Testis (tissue), 3 donors: ENCODE data around the gene ADAM33. TPM values are rescaled to one million over a fixed set of nuclear protein-coding genes. Genes with fewer than 3 reads are reported as not detected.

Experiments used
- DNase-seq: peaks from one replicate; pipeline ENCODE4 v3.0.0-alpha.2; 2019
- H3K27ac ChIP-seq, 2 donors: fragments of 200-600 bp; sonication (generic); one replicate each; pipeline ENCODE4 v1.5.1; 2019
- H3K27me3 ChIP-seq: fragments of 200-600 bp; sonication (generic); one replicate; pipeline ENCODE4 v1.5.1; 2019
- H3K36me3 ChIP-seq: fragments of 200-600 bp; sonication (generic); one replicate; pipeline ENCODE4 v1.5.1; 2017; ENCODE audit warnings: low read depth; ENCODE audit errors: missing control alignments
- H3K4me1 ChIP-seq: fragments of 200-600 bp; sonication (generic); one replicate; pipeline ENCODE4 v1.5.1; 2019
- H3K4me3 ChIP-seq, 2 donors: fragments of 200-600 bp; sonication (generic); one replicate each; pipeline ENCODE4 v1.5.1; 2017 to 2019
- H3K9me3 ChIP-seq: fragments of 200-600 bp; sonication (generic); one replicate; pipeline ENCODE4 v1.5.1; 2017
- POLR2A ChIP-seq: fragments of 450-650 bp; IDR thresholded peaks from one replicate; pipeline ENCODE4 v1.6.1; 2017; ENCODE audit warnings: antibody characterized with exemption, mild to moderate bottlenecking, moderate library complexity
- WGBS, 2 donors: methylation state at CpG; one replicate each; pipeline ENCODE4 v1.1.5; 2018; 5-methylcytosine and 5-hydroxymethylcytosine counted together
- intact Hi-C: fragments of 100-400 bp; cut with DNase I; formaldehyde crosslinking; loops from one replicate; pipeline ENCODE4 v1.15.1; 2023; ENCODE audit warnings: low total_unique reads
- polyA plus RNA-seq: library from polyadenylated mRNA; stranded (reverse); fragments of 350-450 nt; fragmentation: Illumina TruSeq; extraction: RNeasy Lipid Tissue Mini Kit (QIAGEN cat#74804); gene quantifications from one replicate; pipeline ENCODE4 v1.2.3, GENCODE V29; 2014; ENCODE audit warnings: low read depth, low replicate concordance; ENCODE audit not compliant: insufficient read depth
- total RNA-seq, 2 donors: library from RNA; depleted of rRNA; stranded (reverse); fragments of >200 nt; gene quantifications; one replicate each; pipeline ENCODE4 v1.2.3, GENCODE V29; 2016
- TF ChIP-seq, protein P1 (sequence below), 3 experiments: fragments of 450-650 bp in 2 of 3; fragments of 200-600 bp in 1 of 3; sonication (generic) in 1 of 3; IDR thresholded peaks; one replicate each; pipeline ENCODE4 v1.5.1; 2016 to 2019; ENCODE audit warnings: antibody characterized with exemption in 3 of 3, mild to moderate bottlenecking in 2 of 3, moderate library complexity in 1 of 3

ADAM33 gene
- total and polyA plus RNA-seq, 3 donors from 2014 or later, result 25.5 to 61.1 (median 35.4) TPM

DNA sequence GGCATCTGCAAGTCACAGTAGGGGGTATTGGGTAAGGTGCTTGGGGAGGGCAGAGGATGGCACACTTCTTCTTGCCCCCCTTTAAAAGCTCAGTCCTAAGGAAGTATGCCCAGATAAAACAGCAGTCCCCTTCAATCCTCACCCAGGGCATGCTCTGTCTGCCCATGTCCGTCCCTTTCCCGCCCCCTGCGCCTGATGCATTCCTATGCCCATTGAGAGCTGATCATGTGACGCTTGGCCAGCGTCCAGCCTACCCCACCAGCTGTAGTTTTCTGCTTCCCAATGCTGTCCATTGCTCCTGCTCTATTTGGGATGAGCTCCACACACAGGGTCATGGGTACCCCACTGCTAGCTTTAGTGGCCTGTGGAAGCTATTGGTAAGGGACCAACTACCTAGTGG lies 22.3 kb upstream of the ADAM33 start:
- no peak for DNase-seq
- intact Hi-C loops, result no loop called here
- H3K36me3 ChIP-seq, result no peaks in the 10 kb centered on the region

DNA sequence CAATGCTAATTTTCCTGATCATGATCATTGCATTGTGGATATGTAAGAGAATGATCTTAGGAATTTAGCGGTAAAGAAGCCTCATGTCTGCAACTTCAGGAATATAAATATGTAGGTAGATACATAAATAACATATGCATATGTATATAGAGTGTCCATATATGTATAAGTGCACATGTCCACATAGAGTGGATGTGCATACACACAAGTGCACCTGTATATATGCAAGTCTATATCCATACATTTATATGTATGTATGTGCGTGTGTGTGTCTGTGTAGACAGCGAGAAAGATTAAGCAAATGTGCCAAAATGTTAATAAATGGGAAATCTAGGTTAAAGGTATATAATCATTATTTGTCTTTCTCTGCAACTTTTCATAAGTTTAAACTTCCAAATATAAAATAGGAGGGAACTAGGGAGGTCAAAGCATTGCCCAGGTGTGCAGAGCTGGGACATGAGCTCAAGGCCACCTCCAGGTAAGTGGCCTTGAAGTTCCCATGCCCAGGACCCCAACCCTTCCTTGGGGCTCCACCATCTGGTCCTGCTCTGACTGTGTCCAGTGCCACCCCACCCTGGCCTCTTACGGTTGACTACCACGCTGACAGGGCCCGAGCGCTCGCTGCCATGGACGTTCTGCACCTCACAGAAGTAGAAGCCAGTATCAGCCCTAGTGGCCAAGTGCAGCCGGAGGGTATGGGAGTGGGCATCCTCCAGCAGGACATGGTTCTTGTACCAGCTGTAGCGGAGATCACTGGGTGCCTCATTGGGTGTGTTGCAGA lies 21.0 kb upstream of the ADAM33 start:
- Histone ChIP-seq H3K9me3 (no peaks in the 10 kb centered on the region), H3K4me3 (no peak overlapping the region), H3K27me3 (no peaks in the 10 kb centered on the region), H3K36me3 (no peaks in the 10 kb centered on the region), H3K27ac (no peak overlapping the region), H3K4me1 (no peaks in the 10 kb centered on the region)
- WGBS, 2 donors, result 91 to 94% methylated on average over 4 to 11 of the region's 11 CpGs
- TF ChIP-seq POLR2A, result no peak
- TF ChIP-seq, protein P1, sequence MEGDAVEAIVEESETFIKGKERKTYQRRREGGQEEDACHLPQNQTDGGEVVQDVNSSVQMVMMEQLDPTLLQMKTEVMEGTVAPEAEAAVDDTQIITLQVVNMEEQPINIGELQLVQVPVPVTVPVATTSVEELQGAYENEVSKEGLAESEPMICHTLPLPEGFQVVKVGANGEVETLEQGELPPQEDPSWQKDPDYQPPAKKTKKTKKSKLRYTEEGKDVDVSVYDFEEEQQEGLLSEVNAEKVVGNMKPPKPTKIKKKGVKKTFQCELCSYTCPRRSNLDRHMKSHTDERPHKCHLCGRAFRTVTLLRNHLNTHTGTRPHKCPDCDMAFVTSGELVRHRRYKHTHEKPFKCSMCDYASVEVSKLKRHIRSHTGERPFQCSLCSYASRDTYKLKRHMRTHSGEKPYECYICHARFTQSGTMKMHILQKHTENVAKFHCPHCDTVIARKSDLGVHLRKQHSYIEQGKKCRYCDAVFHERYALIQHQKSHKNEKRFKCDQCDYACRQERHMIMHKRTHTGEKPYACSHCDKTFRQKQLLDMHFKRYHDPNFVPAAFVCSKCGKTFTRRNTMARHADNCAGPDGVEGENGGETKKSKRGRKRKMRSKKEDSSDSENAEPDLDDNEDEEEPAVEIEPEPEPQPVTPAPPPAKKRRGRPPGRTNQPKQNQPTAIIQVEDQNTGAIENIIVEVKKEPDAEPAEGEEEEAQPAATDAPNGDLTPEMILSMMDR (IDR thresholded peaks at IDR 0.05), result no peak
- intact Hi-C loops, result no loop called here
- DNase-seq, result no peak

More for the DNA sequence above, 22.3 kb upstream of the ADAM33 start:
- 79 to 88% methylated on average over 5 of the region's 5 CpGs for WGBS, 2 donors
- no peak for TF ChIP-seq POLR2A
- TF ChIP-seq, protein P1 (IDR thresholded peaks at IDR 0.05), result no peak
- H3K4me1 ChIP-seq, result no peaks in the 10 kb centered on the region
- H3K9me3 ChIP-seq, result no peaks in the 10 kb centered on the region
- no peaks in the 10 kb centered on the region for H3K27me3 ChIP-seq
- H3K4me3 ChIP-seq, result no peak overlapping the region
- H3K27ac ChIP-seq, result no peak overlapping the region

DNA sequence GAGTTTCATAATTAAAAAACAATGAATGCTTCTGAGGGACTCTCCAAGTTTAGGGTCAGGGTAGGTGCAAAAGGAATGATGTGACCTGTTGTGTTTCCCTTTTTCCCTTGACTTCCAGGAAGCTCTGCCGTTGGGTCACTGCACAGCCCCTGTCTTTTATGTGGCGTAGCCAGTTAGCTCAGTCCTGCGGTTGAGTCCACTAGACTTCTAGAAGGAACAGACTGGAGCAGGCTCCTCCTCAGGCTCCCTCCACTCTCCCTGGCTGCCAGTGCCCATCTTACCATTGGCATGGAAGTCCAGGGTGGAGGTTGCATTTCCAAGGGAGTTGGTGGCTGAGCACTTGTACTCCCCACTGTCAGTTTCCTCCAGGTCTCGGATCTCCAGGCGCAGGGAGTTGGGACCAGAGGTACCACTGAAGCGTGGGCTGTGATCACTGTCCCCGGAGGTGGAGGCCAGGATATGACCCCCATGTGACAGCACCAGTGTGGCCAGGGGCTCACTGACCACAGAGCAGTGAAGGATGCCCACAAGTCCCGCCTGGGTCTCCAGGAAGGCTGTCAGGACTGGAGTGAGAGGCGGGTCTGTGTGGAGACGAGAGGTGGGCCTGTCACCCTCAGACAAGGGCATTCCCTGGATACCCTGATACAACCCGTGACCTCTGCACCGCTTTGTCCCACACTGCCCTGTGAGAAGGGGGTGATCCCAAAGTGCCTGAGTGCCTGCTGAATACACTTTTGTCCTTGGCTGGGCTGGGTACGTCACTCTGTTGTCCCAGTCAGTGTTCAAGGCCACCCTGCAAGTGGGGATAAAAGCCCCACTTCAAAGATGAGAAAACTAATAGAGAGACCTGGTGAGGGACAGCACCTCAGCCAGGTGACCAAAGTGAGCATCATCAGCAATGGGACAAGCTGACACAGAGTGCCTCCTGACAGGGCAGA lies 19.5 kb upstream of the ADAM33 start:
- Histone ChIP-seq H3K27me3 (no peaks in the 10 kb centered on the region), H3K27ac (no peak overlapping the region), H3K36me3 (no peaks in the 10 kb centered on the region), H3K4me1 (no peaks in the 10 kb centered on the region), H3K9me3 (no peaks in the 10 kb centered on the region), H3K4me3 (no peak overlapping the region)
- intact Hi-C loops, result no loop called here
- WGBS, 2 donors, result 82 to 84% methylated on average over 10 to 13 of the region's 13 CpGs
- DNase-seq, result no peak
- TF ChIP-seq, protein P1 (IDR thresholded peaks at IDR 0.05), result no peak
- no peak for TF ChIP-seq POLR2A

DNA sequence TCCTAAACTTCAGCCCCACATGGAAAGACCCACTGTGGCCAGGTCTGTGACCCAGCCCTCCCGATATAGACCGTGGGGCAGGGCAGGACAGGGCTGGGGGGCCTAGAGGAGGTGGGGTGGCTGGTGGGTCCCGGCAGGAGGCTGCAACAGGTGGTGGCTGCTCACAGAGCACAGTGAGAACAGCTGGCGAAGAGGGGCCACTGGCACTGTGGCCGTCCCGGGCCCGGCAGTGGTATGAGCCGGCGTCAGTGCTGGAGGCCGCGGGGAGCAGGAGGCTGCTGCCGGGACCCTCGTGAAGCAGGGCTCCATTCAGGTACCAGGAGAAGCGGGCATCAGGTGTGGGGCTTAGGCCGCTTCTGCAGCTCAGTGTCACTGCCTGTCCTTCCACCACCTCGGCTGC lies 17.2 kb upstream of the ADAM33 start:
- TF ChIP-seq, protein P1 (IDR thresholded peaks at IDR 0.05), result no peak
- no peak for TF ChIP-seq POLR2A
- intact Hi-C loops, result no loop called here
- Histone ChIP-seq H3K9me3 (no peaks in the 10 kb centered on the region), H3K4me1 (no peaks in the 10 kb centered on the region), H3K27ac (no peak overlapping the region), H3K36me3 (no peaks in the 10 kb centered on the region), H3K27me3 (no peaks in the 10 kb centered on the region), H3K4me3 (no peak overlapping the region)
- WGBS, 2 donors, result 84 to 86% methylated on average over 13 to 16 of the region's 16 CpGs
- DNase-seq, result no peak
